AG08396 (cell line): ENCODE results near the gene EPHB1.

Experiments used
- DNase-seq: peaks from one replicate; pipeline ENCODE4 v3.0.0; 2012; ENCODE audit warnings: low spot score, mixed read lengths

The EPHB1 gene

DNA sequence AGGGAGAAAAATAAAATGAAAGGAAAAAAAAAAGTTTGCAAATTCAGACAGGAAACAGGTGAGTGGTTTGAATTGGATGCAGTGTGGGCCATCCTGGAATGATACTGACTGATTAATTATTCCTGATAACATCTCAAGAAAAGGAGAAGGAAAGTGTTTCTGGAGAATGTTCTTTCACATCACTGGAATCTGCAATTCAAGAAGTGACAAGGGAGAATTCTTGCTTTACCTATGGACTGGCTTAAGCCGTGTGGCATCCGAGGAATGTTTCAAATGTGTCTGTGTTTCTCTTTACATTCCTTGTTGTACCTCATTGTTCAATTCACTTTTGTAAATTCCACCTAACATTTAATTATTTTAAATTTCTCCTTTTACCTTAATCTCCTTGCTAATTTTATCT is 465.0 kb downstream of the EPHB1 start:
- no peak for DNase-seq

- no peak for DNase-seq
Observed at GRCh38 chr3:135261214-135261775, 466.2 kb downstream of the EPHB1 start.

DNA sequence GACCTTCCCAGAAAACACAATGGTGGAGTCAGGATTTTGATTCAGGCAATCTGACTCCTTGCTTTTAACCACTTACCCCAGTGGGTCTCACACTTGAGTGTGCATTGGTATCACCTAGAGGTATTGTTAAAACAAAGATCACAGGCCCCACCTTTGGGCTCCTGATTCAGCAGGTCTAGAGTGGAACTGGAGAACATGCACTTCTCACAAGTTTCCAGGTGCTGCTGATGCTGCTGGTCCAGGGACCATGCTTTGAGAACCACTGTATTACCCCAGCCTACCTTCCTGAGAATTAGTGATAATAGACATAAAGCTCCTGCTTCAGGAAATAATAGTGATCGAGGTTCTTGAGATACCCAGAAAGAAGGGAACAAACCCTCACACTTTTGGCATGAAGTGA is 466.9 kb downstream of the EPHB1 start:
- no peak for DNase-seq

DNA sequence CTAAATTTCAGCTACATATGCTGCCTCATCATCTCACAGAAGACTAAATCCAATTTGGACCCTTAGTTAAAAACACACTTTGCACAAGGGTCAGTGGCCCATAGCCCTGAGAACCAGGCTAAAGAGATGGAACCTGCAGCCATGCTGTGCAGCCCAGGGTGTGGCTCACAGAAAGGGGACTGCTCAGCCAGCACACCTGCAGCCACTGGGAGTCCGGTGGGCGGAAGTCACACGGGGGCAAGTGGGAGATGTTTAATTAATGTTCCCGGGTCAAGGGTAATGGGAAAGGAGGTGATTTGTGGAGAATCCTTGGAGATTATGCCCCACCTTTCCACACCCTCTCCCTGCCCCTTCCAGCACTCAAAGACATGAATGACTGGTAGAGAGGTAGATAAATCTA is 467.4 kb downstream of the EPHB1 start:
- DNase-seq = no peak

- DNase-seq = no peak
Observed at GRCh38 chr3:135263331-135263730, 468.3 kb downstream of the EPHB1 start.

- DNase-seq = no peak
Observed at GRCh38 chr3:135267487-135267886, 472.4 kb downstream of the EPHB1 start.

- DNase-seq = no peak
Observed at GRCh38 chr3:135268941-135269532, 474.0 kb downstream of the EPHB1 start.

DNA sequence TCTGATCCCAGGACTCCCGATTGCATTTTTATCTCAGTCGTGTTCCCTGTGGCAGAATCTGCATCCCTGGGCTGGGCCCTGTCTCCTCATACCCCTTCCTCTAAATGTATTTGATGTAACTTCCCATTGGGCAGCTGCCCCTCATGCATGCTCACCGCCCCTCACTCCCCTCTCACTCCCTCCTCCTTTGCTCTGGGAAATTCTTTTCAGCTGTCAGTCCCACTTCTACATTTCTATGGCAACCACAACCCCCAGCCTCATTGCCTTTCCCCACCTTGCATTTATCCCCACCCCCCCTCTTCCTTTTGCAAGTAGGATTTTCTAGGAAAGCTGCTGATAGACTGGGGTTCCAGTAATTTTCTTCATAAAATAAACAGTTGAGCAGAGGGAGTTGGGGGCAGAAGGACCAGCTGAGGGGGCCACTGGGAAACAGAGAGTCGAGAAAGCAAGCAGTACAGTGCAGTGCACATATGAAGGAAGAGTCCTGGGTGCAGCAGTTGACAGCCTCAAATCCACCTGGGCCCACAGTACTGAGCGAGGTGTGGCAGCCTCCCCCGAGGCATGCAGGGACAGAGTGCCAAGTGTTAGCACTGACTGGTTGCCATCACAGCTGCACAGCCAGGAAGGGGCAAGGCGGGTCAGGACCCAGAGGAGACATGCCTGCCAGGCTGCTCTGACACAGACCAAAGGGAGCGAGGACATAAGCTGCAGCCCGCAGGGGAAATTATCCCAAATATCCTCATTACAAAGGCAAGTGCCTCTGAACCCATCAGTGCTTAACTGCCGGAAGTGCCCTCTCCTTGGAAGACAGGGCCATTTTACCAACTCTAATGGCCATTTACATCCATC is 476.3 kb downstream of the EPHB1 start:
- DNase-seq = no peak

DNA sequence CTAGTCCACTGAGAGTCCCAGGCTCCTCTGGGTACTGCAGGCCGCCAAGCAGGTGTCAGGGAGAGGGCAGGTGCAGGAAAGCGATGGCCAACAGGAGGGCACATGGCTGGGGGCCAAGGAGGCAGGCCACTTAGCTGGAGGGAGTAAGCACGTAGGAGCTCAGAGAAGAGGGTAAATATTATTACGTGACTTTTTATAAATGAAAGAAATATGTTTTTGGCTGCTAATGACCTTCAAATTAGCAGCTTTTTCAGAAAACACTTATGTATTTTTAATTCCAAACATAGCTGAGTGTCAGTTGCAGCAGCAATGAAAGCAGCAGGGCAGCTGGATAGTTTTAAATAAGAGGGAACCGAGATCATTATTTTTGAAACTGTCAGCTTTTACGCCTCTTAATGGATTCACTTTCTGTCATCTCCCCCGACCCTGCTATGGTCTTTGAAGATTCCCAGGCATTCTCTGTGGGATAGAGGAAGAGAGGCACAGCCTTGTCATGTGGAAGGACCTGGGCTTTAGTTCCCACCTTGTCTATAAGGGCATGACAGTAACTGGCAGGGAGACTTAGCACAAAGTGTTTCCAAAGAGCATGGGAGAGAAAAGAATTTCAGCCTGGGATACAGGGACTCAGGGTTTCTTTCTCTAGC is 477.1 kb downstream of the EPHB1 start:
- DNase-seq = no peak

DNA sequence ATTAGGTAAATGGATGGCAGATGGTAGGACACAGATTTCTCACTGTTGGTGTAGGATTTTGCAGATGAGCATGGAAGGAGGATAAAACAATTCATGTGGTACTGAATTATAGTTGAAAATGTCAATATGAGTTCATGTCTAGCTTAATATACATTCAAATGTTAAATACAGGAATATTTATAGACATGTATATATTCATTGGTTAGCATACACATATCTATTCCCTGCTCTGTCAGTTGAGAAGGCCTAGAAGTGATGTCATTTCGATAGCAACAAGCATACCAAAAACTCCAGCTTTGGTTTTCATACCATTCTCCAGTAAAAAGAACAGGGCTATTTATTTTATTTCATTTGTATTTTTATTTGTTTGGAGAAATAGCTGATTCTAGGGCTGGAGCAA is 497.1 kb downstream of the EPHB1 start:
- no peak for DNase-seq

DNA sequence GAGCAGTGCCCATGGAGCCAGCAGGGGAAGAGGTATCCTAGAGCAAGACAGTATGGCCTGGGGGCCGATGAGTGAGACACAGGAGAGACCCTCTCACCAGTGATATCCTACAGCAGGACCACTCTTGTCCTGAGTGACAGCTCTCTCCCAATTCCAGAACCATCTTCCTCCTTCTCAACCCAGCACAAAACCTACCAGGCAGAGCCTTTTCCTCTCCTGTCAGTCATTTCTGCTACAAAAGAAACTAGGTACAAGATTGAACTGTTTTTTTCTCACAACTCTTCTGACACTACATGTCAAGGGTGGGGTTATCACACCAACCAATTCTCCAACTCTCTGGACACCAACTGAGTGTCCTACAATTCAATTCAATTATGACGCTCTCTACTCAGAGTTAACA is 506.6 kb downstream of the EPHB1 start:
- no peak for DNase-seq

DNA sequence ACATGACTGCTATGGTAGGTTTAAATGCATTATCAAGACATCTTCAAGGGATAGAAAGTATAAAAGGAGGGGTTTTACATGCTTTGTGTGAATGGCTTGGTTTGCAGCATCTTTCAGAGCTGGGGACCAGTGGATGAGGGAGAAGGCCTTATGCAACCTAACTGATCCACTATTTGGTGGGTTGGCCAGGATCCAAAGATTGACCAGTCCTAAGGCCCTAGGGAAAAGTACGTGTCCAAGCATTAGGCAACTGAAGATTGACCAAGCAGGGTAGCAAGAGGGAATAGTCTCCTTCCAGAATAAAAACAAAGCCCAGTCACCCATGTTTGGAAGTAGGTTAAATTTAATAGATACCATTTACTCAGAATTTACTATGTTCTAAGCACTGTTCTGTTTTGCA is 509.3 kb downstream of the EPHB1 start:
- no peak for DNase-seq
